BJ (cell line): ENCODE data around the gene CTNS. TPM values are rescaled to one million over a fixed set of nuclear protein-coding genes. Genes with fewer than 3 reads are reported as not detected.
A peak's percentile ranks its signal among the peaks of the same experiment; 100 is the strongest.

Experiments
- CTCF ChIA-PET: fragments of 350-600 bp; formaldehyde crosslinking; extraction: SDS; loops from one replicate; lab custom pipeline; 2021; ENCODE audit warnings: antibody characterized with exemption, inconsistent platforms; lab: Yijun Ruan, JAX
- POLR2A ChIA-PET: fragments of 300-600 bp; sonication (Branson Sonifier 250); formaldehyde crosslinking; extraction: SDS; loops from one replicate; lab custom pipeline; 2021; ENCODE audit warnings: antibody characterized with exemption; lab: Charles Lee
- DNase-seq: peaks from one replicate; pipeline ENCODE4 v3.0.0-alpha.2; 2011; ENCODE audit warnings: low read depth
- H3K27me3 ChIP-seq: 2 replicates; pipeline ENCODE4 v1.6.0; 2011; ENCODE audit warnings: low read length; ENCODE audit not compliant: control insufficient read depth, insufficient read depth
- H3K36me3 ChIP-seq: 2 replicates; pipeline ENCODE4 v1.5.1; 2011; ENCODE audit warnings: low read length; ENCODE audit not compliant: control insufficient read depth, insufficient read depth
- H3K4me3 ChIP-seq: 2 replicates; pipeline ENCODE4 v1.5.1; 2011; ENCODE audit warnings: low read depth, mild to moderate bottlenecking, control low read depth, low read length
- CTCF ChIP-seq: IDR thresholded peaks from 2 replicates; pipeline ENCODE4 v1.5.1; 2011; ENCODE audit warnings: low read depth, mild to moderate bottlenecking, control low read depth, inconsistent platforms, low read length, moderate library complexity; ENCODE audit not compliant: insufficient read depth
- polyA plus RNA-seq: library from polyadenylated mRNA; depleted of rRNA; stranded (reverse); fragments of >200 nt; gene quantifications from 2 replicates; pipeline ENCODE4 v1.2.3, GENCODE V29; 2011

Gene CTNS
- polyA plus RNA-seq, 1 experiment: 5.0 TPM

GRCh38 chr17:3593384-3593783 is 43.2 kb upstream of the CTNS start:
- ChIA-PET CTCF (no interaction called here), POLR2A (no interaction called here)
- Histone ChIP-seq H3K27me3 (no peaks in the 10 kb centered on the region), H3K36me3 (peaks cover 17% of the 10 kb centered on the region), H3K4me3 (no peak overlapping the region)
- no peak for TF ChIP-seq CTCF
- DNase-seq: no peak

- H3K27me3 ChIP-seq: no peaks in the 10 kb centered on the region
- TF ChIP-seq CTCF: no peak
- CTCF ChIA-PET: no interaction called here
- no peak overlapping the region for H3K4me3 ChIP-seq
- DNase-seq: no peak
- peaks cover 17% of the 10 kb centered on the region for H3K36me3 ChIP-seq
- POLR2A ChIA-PET: no interaction called here
These were observed 42.3 kb upstream of the CTNS start for GRCh38 chr17:3594051-3594800.

GRCh38 chr17:3594976-3595375 is 41.6 kb upstream of the CTNS start:
- Histone ChIP-seq H3K27me3 (no peaks in the 10 kb centered on the region), H3K36me3 (peaks cover 10% of the 10 kb centered on the region), H3K4me3 (no peak overlapping the region)
- POLR2A ChIA-PET: no interaction called here
- DNase-seq: peak; percentile 24
- CTCF ChIA-PET: no interaction called here
- no peak for TF ChIP-seq CTCF

- no peak for TF ChIP-seq CTCF
- ChIA-PET POLR2A (no interaction called here), CTCF (no interaction called here)
- H3K4me3 ChIP-seq: no peak overlapping the region
- H3K27me3 ChIP-seq: no peaks in the 10 kb centered on the region
- DNase-seq: no peak
- H3K36me3 ChIP-seq: peaks cover 7% of the 10 kb centered on the region
These were observed 39.6 kb upstream of the CTNS start for GRCh38 chr17:3596804-3597464.

- POLR2A ChIA-PET: no interaction called here
- Histone ChIP-seq H3K27me3 (no peaks in the 10 kb centered on the region), H3K4me3 (no peak overlapping the region), H3K36me3 (peaks cover 7% of the 10 kb centered on the region)
- no peak for DNase-seq
- no peak for TF ChIP-seq CTCF
- CTCF ChIA-PET: no interaction called here
These were observed 38.5 kb upstream of the CTNS start for GRCh38 chr17:3598078-3598477.
